Activated CD8-positive, alpha-beta memory T cell treated with anti-CD3 and anti-CD28 coated beads, Interleukin-2, amount 50 U/mL, for 24 hours (primary cell): ENCODE measurements around the gene WDR93.
A peak's percentile ranks its signal among the peaks of the same experiment; 100 is the strongest.

ENCODE experiments used
- DNase-seq: peaks from one replicate; pipeline ENCODE4 v3.0.0-alpha.2; 2020; ENCODE audit errors: extremely low read depth

Gene WDR93

DNA sequence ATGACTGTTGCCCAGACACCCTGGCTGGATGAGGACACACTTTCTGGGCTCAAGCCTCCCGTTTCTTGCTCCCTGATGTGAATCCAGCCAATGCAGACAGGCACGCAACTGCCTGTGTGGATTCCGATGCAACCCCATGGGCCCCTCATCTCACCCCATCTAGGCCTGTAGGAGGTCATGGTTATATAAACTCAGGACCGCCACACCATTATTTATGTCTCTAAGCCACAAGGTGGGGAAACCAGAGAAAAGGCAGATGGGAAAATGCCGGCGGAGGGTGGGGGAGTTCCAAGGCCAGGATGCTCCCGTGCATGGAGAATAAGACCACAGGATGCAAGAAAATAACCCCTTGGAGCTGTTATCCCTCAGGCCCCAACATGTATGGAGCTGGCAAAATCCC, 58.4 kb downstream of the WDR93 start:
- DNase-seq: no peak

DNA sequence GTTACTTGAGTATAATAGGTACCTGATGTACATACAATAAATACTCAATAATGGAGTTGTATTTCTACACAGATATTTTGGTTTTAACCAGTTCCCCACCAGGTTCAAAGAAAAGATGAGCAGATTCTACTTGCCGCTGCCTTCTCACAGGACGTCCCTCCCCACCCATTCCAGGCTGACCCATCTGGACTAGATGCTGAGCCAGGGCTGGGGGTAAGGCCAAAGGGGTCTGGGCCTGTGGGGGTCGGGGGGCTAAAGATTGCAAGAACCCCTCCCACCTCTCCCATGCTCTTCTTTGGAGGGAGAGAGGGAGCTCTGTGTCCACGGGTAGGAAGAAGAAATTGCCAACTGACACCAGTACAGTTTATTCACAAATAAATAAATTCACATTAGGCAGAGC, 58.9 kb downstream of the WDR93 start:
- DNase-seq: no peak

DNA sequence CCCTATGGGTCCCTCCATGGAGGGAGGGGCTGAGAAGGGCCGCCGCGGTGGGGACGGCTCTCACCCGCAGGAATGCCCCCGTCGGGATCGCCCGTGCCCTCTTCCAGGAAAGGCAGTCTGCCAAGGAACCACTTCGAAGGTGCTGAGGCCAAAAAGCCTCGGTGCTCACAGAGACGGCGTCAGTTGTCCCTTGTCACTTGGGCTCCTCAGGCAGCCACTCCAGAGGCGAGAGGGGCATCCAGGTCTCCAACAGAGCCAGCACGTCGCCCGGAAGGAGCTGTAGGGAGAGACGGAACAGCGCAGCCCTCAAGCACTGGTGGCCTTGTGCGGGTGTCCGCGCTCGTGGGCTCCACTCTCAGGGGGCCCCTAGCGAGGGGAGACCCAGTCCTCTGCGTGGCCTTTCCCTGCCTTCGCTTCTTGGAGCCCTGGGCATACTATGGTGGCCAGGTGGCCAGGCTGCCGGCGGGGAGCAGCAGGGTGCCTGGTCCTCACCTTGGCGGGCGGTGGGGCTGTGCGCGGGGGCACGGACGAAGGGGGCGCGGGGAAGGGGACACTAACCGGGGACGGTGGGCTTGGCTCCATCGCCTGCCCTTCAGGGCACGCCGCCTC, 59.4 kb downstream of the WDR93 start:
- DNase-seq: no peak

DNA sequence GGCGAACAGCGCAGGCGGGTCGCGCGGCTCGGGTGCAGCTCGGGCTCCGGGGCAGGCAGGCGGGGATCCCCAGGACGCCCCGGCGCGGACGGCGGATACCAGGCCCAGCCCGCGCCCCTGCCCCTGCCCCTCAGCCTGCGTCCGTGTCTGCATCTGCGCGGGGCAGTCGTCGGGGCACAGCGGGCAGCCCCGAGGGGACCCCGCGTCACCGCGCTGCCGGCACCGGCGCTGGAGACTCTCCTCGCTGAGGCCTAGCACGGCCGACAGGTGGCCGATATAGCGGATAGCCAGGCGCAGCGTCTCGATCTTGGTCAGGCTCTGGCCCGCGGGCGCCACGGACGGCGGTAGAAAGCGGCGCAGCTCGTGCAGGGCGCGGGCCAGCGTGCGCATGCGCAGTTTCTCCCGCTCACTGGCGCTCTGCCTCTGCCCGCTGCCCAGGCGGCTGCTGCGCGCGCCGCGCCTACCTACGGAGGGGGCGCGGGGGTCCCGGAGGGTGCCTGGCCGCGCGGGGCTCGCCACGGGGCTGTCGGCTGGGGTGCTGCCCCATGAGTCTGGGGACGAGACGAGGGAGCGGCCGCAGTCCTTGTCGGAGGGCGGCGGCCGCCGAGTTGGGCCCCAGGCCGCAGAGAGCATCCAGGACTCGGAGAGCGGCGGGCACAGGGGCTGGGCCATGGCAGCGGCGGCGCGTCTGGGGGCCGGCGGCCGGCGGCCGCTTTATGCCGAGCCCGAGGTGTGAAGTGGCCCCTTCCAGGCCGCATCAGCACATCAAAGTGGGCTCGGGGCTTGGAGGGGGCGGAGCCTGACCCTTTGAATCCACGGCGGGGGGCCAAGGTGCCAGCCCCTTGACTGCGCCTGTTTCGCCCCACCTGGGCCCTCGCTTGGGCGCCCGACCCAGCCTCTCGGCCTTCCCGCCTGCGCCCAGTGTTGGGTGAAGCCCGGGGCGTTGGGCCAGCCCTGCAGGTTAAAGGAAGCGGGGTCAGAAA, 60.2 kb downstream of the WDR93 start, which contains the start of gene MESP1:
MESP1 (minus strand) TSS at position 690 of the 983 bp plus-strand sequence; CDS start at position 672, 18 bp downstream.
- DNase-seq: peak; percentile 47

DNA sequence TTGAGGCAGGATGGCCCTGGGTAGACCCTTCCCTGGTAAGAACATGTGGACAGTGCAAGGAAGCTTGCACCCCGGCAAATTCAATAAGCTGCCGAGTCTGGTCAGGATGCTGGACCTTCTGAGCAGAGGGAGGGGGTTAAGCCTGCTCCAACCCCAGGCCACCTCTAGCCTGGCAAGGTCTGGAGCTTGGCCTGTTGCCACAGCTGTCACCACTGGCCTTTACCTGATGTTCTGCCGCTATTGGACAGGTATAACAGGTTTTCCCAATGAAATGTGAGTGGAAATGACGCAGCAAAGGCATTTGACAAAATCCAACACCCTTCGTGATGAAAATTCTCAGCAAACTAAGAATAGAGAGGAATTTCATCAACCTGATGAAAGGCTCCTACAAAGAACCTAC, 61.1 kb downstream of the WDR93 start:
- no peak for DNase-seq

DNA sequence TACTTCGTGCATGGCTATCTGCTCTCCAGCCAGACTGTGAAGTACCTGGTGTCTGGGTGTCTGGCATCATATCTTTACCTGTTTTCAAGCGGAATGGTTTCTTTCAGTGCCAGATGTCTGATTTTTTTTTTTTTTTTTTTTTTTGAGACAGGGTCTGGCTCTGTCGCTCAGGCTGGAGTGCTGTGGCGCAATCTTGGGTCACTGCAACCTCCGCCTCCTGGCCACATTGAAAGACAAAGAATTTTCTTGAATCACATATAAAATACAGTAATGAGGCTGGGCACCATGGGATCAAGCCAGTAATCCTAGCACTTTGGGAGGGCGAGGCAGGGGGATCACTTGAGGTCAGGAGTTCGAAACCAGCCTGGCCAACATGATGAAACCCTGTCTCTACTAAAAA, 63.2 kb downstream of the WDR93 start:
- DNase-seq: no peak

DNA sequence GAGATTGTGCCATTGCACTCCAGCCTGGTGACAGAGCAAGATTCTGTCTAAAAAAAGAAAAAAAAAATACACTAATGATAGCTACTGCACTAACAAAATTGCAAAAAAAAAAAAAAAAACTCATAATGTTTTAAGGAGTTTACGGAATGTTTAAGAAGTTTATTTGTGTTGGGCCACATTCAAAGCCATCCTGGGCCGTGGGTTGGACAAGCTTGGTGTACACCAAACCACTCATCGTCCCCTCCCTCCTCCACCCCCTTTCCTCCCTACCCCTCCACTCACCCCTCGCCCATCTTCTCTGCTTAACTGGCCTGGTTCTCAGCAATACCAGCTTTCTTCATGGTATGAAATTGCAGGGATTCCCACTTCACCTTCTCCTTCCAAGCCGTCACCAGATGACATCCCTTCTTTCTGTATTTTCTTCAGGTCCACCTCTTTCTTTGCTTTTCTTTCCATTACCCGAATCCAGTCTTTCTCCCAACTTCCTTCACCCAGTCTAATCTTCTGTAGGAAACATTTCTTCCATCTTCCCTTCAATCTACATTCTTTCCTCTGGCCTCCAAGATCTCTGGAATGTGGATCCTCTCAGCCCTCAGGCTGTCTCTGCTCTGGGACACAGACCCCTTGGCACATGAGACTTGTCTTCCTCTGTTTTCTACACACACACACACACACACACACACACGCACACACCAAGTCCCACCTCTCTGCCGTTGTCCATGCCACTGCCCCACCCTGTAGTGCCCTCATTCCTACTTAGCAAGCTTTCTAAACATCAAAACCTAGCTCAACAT, 63.9 kb downstream of the WDR93 start:
- no peak for DNase-seq

DNA sequence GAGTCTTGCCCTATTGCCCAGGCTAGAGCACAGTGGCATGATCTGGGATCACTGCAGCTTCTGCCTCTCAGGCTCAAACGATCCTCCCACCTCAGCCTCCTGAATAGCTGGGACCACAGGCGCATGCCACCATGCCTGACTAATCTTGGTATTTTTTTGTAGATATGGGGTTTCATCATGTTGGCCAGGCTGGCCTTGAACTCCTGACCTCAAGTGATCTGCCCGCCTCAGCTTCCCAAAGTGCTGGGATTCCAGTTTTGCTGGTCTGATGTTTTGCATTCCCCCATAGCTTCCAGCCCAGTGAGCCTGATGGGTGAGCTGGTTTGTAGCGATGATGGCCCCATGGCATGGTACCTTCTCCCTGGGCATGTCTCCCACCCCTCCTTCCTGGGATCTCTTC, 65.1 kb downstream of the WDR93 start:
- no peak for DNase-seq

DNA sequence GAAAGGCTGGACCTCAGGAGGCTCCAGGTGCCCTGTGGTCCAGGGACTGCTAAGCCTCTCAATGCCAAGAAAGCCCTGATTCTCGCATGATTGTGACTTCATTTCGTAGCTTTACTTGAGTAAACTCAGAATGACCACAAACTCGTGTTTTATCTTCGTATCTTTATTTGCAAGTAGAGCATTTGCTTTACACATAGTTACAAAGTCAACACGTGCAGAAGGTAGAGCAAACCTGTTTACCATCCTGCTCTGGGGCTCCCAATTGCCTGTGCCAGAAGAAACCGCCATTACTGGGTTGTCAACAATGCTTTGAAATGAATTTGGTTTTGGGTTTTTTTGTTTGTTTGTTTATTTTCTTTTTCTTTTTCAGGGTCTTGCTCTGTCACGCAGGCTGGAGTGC, 66.3 kb downstream of the WDR93 start:
- no peak for DNase-seq

DNA sequence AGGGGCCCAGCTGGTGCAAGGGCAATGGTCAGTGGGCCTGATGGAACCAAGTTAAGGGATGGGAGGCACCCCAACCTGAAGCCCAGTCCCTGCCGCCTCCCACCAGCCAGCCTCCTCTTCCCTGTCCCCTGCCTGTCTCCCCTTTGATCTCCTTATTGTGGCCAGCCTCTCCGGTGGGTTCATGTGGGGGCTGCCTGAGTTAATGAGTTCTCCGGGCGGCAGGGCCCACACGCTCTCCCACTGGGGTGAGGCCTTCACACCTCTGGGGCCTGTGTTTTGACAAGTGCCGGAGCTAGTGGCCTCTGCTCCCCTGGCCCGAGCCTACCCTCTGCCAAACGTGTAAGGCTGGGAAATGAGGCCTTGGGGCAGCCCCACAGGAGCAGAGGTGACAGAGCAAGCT, 67.7 kb downstream of the WDR93 start:
- no peak for DNase-seq

DNA sequence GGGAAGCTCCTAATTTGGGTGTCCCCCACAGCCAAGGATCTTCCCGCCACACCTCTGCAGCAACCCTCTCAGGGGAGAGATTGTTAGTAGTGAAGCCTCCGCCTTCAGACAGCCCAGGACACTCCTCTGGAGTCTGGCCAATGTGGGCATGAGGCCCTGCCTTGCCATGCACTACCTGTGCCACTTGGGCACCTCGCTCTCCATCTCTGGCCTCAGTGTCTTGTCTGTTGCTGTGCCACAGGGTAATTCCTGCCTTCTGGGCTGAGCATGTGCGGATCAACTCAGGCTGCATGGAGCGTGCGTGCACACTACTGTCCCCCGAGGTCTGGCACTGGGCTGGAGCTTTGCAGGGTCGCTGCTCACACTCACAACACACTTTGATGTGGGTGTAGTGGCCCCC, 68.4 kb downstream of the WDR93 start:
- DNase-seq: no peak

DNA sequence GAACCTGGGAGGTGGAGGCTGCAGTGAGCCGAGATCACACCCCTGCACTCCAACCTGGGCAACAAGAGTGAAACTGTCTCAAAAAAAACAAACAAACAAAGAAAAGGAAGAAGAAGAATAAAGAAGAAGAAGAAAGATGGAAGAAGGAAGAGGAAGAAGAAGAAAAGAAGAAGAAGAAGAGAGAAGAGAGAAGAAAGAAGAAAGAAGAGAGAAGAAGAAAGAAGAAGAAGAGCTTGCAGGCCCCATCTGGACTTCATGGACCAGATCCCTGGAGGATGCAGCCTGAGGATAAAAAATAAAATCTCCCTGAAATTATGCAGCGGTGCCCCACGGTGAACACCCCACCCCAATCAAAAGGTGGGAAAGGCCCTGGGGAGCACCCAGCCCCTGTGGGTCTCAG, 69.2 kb downstream of the WDR93 start:
- DNase-seq: no peak

DNA sequence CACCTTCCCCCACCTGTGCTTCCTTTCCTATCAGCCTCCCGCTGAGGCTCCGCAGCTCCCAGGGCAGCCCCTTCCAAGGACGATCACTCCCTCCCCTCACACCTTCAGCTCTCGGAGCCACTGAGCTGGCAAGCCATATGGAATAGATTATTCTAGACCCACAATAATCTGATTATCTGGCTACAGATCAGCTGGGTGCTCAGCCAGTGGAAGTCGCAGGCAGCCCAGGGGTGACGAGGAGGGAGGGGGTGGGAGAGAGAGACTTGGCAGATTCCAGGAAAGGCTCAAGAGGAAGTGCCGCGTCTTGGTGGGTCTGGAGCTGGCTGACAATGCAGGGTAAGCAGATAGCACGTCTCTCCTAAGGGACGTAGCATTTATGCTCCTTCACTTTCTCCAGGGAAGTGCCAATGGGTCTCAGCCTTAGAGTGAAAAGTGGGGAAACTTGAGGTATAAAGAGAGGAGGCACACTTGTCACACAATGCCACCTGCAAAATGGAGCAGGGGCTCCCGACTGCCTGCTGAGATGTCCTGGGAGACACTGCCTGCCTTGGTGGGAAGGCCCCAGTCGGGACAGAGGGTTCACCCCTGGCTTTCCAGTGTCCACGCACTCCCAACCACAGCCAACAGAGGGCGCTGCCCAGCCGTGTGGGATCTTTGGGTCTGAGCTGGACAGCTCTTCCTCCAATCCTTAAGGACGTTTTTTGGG, 69.8 kb downstream of the WDR93 start:
- peak; percentile 33 for DNase-seq

DNA sequence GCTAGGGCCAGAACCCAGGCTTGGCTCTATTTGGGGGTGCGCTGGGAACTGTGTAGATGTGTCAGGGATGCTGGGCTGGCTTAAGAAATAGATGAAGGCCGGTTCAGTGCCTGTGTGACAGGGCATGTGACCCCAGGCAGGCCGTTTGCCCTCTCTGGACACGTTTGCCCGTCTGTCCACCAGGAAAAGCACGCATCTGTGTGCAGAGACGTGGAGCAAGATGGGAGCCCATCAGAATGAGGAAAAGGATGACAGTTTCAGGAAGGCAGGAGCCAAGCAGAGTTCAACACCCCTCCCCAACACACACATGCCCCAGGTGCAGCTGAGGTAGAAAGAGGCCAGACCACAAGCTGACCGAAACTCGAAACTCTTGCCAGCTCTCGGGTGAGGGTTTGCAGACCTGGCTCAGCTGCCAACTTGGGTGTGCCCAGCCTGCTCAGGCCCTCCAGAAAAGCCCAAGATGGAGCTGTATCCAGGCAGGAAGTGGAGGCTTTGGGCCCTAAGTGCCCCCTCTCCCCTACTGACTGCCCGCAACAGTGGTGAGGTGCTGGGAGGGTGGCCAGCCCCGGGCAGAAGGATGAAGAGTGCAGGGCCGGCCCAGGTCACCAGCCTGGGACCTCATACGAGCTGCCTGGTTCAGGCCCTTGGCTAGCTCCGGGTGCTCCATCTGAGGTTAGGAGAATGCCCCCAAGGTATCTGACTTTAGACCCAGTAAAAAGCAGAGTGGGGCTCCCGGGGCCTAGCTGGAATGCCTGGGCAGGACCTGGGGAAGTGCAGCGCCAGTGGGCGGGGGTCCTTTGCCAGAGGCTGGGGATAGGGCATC, 70.6 kb downstream of the WDR93 start:
- no peak for DNase-seq

DNA sequence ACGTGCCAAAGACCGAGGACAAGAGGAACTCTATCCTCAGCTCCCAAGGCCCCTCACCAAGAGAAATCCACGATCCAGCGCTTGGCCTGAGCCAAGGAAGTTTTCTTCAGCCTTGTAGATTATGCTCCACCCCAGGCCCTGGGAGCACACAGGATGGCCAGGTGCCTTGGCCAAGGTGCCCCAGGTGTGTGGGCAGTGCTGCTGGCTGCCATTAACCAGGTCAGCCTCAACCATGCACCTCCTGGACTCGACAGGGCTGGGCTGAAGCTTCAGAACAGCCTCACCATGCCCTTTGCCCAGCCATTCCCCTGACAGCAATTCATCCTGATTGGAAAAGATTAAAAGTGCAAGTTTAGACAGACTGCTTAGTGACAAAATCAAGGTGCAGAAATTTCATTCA, 71.3 kb downstream of the WDR93 start:
- no peak for DNase-seq

DNA sequence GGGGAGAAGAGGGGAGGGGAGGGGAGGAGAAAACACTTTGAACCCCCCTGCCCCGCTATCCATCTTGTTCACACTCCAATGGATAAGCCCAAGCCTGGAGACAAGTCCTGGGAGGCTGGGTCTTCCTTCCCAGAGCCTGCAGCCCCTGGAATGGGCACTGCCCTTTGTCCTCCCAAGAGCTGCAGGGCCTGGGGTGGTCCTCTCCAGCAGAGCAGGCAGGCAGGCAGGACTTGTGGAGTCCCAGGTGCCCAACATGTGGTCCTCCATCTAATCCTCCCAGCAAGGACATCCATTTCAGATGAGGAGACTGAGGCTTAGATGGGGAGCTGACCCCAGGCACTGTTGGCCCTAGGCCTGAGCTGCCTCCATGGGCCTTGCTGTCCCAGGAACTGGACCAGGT, 75.1 kb downstream of the WDR93 start:
- DNase-seq: no peak

DNA sequence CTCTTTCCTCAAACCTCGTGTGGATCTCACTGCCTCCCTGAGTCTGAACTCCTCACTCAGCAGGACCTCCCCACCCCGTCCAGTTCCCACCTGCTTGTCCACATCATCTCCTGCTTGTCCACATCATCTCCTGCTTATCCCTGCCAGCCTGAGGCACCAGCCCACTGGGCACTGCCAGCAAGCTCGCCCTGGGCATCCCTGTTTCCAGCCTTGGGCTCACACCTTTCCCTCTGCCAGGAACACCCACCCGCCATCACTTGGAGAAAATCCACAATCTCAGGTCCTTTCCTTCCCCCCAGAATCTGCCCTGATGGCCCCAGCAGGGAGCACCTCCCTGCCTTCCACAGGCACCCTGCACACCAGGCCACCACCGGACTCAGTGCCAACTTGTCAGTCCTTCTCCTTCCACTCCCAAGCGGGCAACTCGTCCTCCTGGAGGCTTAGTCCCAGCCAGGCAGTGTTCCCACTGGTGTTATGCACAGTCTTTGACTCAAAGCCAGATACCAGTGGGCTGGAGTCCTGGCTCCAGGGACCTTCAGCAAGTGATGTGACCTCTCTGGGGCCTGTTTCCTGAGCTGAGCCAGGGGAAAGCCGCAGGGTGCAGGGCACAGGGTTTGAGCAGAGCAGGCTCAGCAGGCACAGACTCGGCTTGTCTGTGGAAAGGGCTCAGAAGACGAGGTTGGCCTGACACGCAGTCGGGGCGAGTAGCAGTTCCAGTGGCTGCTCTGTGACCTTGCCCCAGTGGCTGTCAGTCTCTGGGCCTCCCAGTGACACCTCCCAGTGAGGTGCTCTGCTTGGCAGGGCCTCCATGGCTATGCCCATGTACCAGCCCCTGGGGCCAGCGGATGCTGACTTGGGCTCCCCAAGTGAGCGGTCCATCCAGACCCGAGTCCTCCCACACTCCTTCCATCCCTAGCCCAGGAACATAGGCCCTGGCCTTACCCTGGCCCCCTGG, 76.0 kb downstream of the WDR93 start:
- DNase-seq: no peak

DNA sequence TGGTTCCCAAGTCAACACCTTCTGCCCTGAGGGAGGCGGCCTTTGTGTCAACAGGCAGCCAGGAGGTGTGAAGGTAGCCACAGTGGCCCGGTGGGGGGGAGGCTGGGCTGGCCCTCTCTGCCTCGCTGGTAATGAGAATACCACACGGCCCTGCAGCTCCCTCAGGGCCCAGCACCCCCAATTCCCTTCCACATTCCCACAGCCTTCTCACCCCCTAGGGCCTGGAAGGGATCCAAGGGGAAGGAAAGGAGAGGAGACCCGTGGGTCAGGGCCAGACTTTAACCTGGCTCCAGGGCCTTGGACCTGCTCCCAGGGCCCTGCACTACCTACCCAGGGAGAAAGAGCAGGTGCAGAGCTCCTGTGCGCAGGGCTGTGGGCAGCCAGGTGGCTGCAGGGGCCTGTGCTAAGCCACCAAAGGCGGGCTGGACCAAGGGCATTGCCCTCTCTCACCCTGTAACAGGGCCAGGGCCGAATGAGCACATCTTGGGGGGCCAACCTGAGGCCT, 76.9 kb downstream of the WDR93 start:
- no peak for DNase-seq

DNA sequence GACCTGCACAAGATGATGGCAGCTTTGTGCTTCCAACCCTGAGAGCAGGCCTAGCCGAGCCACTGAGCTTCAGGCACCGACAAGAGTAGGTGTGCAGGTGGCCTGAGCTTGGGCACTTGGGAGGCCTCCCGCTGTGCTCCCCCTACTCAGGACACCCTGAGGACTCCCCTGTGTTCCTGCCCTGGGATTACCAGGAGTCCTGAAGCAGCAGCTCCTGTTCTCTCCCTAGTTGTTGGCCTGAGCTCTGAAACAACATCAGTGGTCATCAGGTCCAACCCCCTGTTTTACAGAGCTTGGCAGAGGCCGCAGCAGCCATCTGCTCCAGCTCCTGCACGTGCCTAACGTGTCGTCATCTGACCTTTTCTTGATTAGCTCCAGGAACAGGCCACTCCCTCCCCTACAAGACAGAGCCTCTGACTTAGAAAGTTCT, 77.5 kb downstream of the WDR93 start:
- no peak for DNase-seq
